Lung (tissue), 12 donors: ENCODE data around the gene TNIP2. TPM values are rescaled to one million over a fixed set of nuclear protein-coding genes. Genes with fewer than 3 reads are reported as not detected.

Source experiments
- ATAC-seq: fragments of 200-7000 bp; cut with Tn5 transposase; one replicate; pipeline ENCODE4 v1.9.1; 2020; ENCODE audit warnings: moderate number of reproducible peaks; ENCODE audit not compliant: insufficient read depth, low FRiP score
- DNase-seq, 3 donors: peaks; one replicate each; pipeline ENCODE4 v3.0.0-alpha.2; 2013 to 2017
- H3K27ac ChIP-seq, 2 donors: one replicate each; pipeline ENCODE4 v1.5.1; 2013; ENCODE audit warnings: mild to moderate bottlenecking in 2 of 2, moderate library complexity in 2 of 2, control low read depth in 1 of 2, inconsistent platforms in 1 of 2, low read depth in 1 of 2, low read length in 1 of 2
- H3K27me3 ChIP-seq, 3 donors: one replicate each; pipeline ENCODE4 v1.5.1; 2013; ENCODE audit warnings: low read length in 2 of 3; ENCODE audit not compliant: control insufficient read depth in 3 of 3, insufficient read depth in 3 of 3
- H3K36me3 ChIP-seq, 4 donors: one replicate each; pipeline ENCODE4 v1.5.1; 2013; ENCODE audit warnings: low read length in 4 of 4, mild to moderate bottlenecking in 1 of 4, moderate library complexity in 1 of 4; ENCODE audit not compliant: control insufficient read depth in 4 of 4, insufficient read depth in 4 of 4
- H3K4me1 ChIP-seq, 5 donors: one replicate each; pipeline ENCODE4 v1.5.1; 2013; ENCODE audit warnings: low read length in 5 of 5, mild to moderate bottlenecking in 2 of 5, moderate library complexity in 1 of 5; ENCODE audit not compliant: control insufficient read depth in 5 of 5, insufficient read depth in 5 of 5
- H3K4me3 ChIP-seq: one replicate; pipeline ENCODE4 v1.5.1; 2013; ENCODE audit warnings: mild to moderate bottlenecking, control low read depth, moderate library complexity
- H3K9ac ChIP-seq, 2 donors: one replicate each; pipeline ENCODE4 v1.5.1; 2013; ENCODE audit warnings: low read length in 2 of 2, control low read depth in 1 of 2; ENCODE audit not compliant: insufficient read depth in 1 of 2
- H3K9me3 ChIP-seq, 4 donors: one replicate each; pipeline ENCODE4 v1.5.1; 2013; ENCODE audit warnings: low read length in 3 of 4, mild to moderate bottlenecking in 1 of 4, moderate library complexity in 1 of 4; ENCODE audit not compliant: control insufficient read depth in 4 of 4, insufficient read depth in 3 of 4
- WGBS, 2 donors: extraction: QIAGEN DNeasy Blood & Tissue Kit; methylation state at CpG; one replicate each; pipeline ENCODE4 v1.1.7; 2013; 5-methylcytosine and 5-hydroxymethylcytosine counted together
- polyA plus RNA-seq, 2 donors: library from polyadenylated mRNA; stranded (reverse); fragments of 200-250 nt; gene quantifications; one replicate each; pipeline ENCODE4 v1.2.1, GENCODE V29; 2013
- total RNA-seq, 2 donors: library from RNA; depleted of rRNA in 1 of 2; stranded (reverse); fragments of >200 nt in 1 of 2; gene quantifications; one replicate each; pipeline ENCODE4 v1.2.1, GENCODE V29; 2014 to 2021
- TF ChIP-seq, protein P1 (sequence below): IDR thresholded peaks from 2 replicates; pipeline ENCODE4 v1.5.1; 2012; ENCODE audit warnings: mild to moderate bottlenecking; ENCODE audit errors: control extremely low read depth, extremely low read depth
- donor health status: control.
- donor health status: control.
- donor health status: Bipolar disorder and iron deficiency.
- donor health status: healthy.
- donor health status: DM: yes; HTN: yes; CAD: no.

Gene TNIP2
- total and polyA plus RNA-seq, 4 donors: 30.6 to 82.8 (median 43.8) TPM

DNA sequence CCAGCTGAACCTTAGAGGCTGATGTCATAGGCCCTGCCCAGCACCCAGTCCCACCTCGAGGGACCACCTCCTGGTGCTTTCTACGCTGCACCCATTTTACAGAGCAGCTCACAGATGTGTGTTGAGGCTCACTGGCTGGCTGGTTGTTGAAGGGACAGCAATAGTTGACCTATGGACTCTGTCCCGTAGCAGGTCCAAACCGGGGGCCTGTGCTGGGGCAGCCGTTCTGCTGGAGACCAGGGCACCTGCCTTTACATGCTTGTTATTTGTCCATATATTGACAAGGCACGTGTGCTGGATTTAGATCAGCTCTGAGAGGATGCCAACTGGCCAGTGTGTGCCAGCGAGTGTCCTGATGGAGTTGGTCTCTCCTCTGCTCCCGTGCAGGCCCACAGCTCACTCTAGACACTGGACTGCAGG lies 58.1 kb downstream of the TNIP2 start:
- peaks cover 34 to 62% (median 52%) of the 10 kb centered on the region in 4 donors for H3K36me3 ChIP-seq
- no peak overlapping the region for H3K27ac ChIP-seq
- TF ChIP-seq, protein P1, sequence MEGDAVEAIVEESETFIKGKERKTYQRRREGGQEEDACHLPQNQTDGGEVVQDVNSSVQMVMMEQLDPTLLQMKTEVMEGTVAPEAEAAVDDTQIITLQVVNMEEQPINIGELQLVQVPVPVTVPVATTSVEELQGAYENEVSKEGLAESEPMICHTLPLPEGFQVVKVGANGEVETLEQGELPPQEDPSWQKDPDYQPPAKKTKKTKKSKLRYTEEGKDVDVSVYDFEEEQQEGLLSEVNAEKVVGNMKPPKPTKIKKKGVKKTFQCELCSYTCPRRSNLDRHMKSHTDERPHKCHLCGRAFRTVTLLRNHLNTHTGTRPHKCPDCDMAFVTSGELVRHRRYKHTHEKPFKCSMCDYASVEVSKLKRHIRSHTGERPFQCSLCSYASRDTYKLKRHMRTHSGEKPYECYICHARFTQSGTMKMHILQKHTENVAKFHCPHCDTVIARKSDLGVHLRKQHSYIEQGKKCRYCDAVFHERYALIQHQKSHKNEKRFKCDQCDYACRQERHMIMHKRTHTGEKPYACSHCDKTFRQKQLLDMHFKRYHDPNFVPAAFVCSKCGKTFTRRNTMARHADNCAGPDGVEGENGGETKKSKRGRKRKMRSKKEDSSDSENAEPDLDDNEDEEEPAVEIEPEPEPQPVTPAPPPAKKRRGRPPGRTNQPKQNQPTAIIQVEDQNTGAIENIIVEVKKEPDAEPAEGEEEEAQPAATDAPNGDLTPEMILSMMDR: no peak
- H3K4me1 ChIP-seq: no peaks in the 10 kb centered on the region
- DNase-seq (no peak), ATAC-seq (no peak)
- H3K4me3 ChIP-seq: no peak overlapping the region
- no peaks in the 10 kb centered on the region for H3K27me3 ChIP-seq
- H3K9me3 ChIP-seq: no peaks in the 10 kb centered on the region
- 89 to 94% methylated on average over 8 of the region's 8 CpGs for WGBS, 2 donors
- H3K9ac ChIP-seq: no peak overlapping the region

DNA sequence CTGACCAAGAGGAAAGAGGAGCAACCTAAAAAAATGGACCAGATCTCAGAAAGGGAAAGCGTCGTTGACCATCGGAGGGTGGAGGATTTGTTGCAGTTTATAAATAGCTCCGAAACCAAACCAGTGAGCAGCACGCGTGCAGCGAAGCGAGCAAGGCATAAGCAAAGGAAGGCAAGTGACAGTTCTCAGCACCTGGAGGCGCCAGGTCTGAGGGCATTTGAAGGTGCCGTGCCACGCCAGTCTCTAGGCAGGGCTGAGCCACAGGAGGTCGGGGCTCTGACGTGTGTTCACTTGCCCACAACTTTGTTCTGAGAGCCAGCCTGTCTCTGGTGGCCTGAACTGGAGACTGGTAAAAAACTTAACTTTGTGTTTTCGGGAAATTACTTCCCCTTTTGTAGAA lies 59.7 kb downstream of the TNIP2 start:
- Histone ChIP-seq H3K9me3 (no peaks in the 10 kb centered on the region), H3K9ac (no peak overlapping the region), H3K4me3 (no peak overlapping the region), H3K4me1 (no peaks in the 10 kb centered on the region), H3K27me3 (no peaks in the 10 kb centered on the region), H3K27ac (no peak overlapping the region), H3K36me3 (peaks cover 40 to 62% (median 45%) of the 10 kb centered on the region in 4 donors)
- 92 to 93% methylated on average over 14 of the region's 14 CpGs for WGBS, 2 donors
- no peak for DNase-seq
- ATAC-seq: no peak
- TF ChIP-seq, protein P1: no peak

DNA sequence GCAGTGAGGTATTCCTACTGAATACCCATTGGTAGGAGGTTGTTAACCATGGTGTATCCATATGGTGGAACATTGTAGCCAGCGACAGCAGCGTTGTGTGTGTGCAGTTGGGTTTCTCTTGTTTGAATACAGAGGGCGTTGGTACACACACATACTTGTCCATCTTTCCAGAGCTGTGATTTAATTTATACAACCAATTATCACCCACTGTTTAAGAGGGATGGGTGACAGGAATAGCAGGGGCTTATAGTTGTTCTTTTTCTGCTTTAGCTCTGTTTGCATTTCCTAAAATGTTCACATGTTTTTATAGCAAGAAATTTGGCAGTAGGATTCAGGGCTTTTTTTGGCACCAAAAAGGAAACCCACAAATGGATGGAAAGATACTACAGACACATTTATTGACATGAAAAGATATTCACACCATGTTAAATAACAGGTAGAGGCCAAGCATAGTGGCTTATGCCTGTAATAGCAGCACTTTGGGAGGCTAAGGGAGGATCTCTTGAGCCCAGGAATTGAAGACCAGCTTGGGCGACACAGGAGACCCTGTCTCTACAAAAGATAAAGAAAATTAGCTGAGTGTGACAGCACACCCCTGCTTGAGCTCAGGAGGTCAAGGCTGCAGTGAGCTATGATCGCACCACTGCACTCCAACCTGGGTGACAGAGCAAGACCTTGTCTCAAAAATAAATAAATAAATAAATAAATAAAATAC lies 60.6 kb downstream of the TNIP2 start:
- peaks cover 46 to 66% (median 52%) of the 10 kb centered on the region in 4 donors for H3K36me3 ChIP-seq
- TF ChIP-seq, protein P1: no peak
- DNase-seq (no peak), ATAC-seq (no peak)
- H3K9me3 ChIP-seq: no peaks in the 10 kb centered on the region
- 92 to 96% methylated on average over 5 of the region's 5 CpGs for whole genome bisulfite sequencing, 2 donors
- no peak overlapping the region for H3K4me3 ChIP-seq
- no peak overlapping the region for H3K27ac ChIP-seq
- no peak overlapping the region for H3K9ac ChIP-seq
- no peaks in the 10 kb centered on the region for H3K27me3 ChIP-seq
- H3K4me1 ChIP-seq: no peaks in the 10 kb centered on the region
